WI38 (cell line): ENCODE data around the gene OXGR1.

ENCODE experiments used
- H3K4me3 ChIP-seq: 2 replicates; pipeline ENCODE4 v1.5.1; 2011; ENCODE audit warnings: low read depth, mild to moderate bottlenecking, control low read depth, low read length
- TF ChIP-seq, protein P1 (sequence below): IDR thresholded peaks from 2 replicates; pipeline ENCODE4 v1.5.1; 2012; ENCODE audit warnings: low read depth, mild to moderate bottlenecking, control low read depth, low read length

The OXGR1 gene

DNA sequence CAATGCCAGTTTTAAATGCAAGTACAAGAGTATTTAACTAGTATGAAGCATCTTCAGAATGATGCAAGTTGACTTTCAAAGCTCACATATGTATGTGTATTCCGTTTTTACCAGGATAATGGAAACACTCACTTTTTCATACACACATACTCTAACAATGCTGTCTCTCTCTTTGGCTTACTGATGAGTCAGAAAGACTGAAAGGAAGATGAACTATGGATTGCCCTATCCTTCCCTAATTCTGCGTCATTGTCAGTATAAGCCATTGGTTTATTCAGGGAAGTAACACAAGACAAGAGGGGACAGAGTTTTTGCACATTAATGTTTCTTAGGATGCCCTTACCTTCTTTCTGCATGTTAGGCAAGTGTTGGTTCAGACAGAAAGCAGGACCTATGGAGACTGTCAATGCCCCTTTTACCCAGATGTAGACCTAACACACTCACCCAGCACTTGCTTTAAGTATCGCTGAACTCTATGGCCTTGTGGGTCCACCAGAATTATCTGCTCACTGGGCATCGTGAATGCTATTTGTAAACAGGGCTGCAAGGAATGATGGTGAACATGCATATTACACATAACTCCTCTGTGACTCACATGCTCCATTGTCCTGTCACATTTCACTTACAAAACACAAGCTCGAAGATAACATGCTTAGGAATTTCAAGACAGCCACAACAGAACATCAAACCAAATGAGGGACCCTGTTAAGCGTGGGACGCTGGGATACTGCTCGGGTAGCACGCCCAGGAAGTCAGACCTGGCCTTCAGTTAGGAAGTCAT is 10.0 kb upstream of the OXGR1 start:
- no peak overlapping the region for H3K4me3 ChIP-seq
- TF ChIP-seq, protein P1, sequence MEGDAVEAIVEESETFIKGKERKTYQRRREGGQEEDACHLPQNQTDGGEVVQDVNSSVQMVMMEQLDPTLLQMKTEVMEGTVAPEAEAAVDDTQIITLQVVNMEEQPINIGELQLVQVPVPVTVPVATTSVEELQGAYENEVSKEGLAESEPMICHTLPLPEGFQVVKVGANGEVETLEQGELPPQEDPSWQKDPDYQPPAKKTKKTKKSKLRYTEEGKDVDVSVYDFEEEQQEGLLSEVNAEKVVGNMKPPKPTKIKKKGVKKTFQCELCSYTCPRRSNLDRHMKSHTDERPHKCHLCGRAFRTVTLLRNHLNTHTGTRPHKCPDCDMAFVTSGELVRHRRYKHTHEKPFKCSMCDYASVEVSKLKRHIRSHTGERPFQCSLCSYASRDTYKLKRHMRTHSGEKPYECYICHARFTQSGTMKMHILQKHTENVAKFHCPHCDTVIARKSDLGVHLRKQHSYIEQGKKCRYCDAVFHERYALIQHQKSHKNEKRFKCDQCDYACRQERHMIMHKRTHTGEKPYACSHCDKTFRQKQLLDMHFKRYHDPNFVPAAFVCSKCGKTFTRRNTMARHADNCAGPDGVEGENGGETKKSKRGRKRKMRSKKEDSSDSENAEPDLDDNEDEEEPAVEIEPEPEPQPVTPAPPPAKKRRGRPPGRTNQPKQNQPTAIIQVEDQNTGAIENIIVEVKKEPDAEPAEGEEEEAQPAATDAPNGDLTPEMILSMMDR = no peak

DNA sequence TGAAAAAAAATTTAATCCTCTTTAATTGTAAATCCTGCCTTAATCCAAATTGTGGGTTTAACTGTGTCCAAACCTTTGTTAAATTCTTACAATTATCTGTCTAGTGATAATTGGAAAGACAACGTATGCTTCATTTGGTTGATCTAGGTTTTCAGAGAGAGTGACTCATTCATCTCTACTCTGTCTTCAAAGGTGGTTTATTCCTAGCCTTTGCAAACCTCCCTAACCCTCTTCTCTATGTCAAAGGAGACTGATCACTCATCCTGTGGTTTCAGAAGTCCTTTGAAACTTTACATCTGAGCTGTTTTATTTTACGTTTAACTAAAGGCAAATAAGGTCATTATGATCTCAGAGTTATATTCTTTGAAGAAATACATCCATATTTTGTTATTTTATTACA is 8.8 kb upstream of the OXGR1 start:
- H3K4me3 ChIP-seq = no peak overlapping the region
- TF ChIP-seq, protein P1 = no peak

DNA sequence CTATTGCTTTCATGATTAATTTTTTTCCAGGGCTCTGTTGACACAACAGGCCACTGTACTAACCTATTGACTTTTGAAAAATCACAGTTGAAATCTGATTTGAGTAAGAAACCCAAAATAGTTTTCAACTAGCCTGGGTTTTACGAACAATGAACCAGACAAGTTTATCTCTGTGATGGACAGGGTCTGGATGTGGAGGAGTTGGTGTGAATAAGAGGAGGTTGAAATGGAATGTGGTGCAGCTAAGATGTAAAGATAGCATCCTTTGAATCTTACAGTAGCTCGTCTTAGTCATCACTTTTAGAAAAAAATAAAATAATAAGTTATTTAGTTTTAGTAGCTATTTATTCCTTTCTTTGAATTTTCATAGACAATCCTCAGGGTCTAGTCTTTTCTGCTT is 8.3 kb upstream of the OXGR1 start:
- TF ChIP-seq, protein P1 = no peak
- H3K4me3 ChIP-seq = no peak overlapping the region

DNA sequence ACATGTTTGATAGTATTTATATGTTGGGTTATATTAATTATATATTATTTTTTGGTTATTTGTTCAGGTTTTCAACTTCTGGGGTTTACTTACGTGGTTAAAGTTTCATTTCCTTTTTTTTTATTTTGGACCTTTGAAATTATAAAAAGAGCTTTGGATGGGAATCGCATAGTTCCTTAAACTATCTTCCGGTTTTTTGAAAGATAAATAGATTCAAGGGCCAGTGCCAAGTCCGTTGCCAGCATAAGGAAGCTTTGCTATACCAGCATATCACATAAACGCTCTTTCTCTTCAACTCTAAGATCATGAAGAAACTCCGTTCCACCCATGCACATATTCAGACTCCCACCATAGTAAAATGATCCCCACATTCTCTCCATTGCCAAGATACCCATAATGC is 7.4 kb upstream of the OXGR1 start:
- TF ChIP-seq, protein P1 = no peak
- no peak overlapping the region for H3K4me3 ChIP-seq

DNA sequence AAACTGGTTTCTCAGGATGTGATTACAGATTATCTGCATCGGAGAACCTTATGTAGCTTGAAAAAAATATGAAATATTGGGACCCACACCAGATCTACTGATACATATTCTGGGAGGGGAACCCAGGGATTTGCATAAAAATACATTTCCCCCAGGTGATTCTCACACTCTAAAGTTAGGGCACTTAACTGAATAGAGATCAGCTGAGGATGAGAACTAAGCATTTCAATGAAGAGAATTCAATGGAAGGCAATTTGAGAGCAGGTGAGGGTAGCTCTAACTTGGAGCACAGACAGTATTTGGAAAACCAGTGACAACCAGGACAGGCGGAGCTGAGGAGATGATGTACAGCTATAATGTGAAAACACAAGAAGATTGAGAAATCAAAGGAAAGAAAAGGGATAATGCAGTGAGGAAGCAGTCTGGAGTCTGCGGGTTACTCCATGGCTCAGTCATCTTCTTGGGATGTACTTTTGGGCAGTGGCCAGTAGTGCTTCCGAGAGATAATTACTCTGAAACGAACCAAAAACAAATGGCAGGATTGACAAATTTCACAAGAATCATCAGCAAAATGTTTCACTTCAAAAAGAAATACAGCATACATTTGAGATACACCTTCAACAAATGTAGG is 6.1 kb upstream of the OXGR1 start:
- TF ChIP-seq, protein P1 = no peak
- no peak overlapping the region for H3K4me3 ChIP-seq

DNA sequence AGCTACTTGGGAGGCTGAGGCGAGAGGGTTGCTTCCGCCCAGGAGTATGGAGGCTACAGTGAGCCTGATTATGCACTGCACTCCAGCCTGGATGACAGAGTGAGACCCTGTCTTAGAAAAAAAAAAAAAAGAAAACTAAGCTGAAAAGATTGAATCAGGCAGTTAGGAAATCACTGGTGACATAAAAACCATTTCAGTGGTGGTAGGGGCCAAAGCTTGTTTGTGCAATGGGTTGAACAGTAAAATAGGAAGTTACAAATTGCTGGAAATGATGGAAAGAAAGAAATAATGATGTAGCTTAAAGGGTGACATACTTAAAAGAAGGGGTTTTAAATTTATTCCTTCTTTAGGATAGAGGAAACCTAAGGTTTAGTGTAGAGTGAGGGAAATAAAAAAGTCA is 4.8 kb upstream of the OXGR1 start:
- TF ChIP-seq, protein P1 = no peak
- H3K4me3 ChIP-seq = no peak overlapping the region

DNA sequence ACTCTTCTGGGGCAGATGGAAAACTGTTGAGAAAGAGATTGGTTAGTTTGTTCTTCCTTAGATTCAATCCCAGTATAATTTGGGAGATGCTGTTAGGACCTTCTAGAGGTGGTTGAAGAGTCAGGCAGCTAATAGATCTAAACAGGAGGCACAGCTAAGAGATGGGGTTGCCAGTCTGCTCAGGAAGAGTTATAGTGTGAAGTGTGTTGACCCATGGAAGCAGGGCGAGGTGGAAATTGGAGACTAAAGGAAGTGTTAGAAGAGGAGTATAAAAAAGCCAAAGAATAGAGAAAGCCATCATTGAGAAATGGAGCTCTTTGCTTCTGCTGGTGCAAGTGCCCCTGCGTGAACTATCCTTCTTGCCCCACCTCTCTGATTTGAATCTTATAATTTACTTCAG is 3.8 kb upstream of the OXGR1 start:
- no peak overlapping the region for H3K4me3 ChIP-seq
- TF ChIP-seq, protein P1 = no peak
